GM18505 (cell line): ENCODE data around the gene CFAP100.
A peak's percentile ranks its signal among the peaks of the same experiment; 100 is the strongest.

ENCODE experiments used
- ATAC-seq: cut with Tn5 transposase; IDR thresholded peaks from one replicate; pipeline ENCODE4 v1.9.1; 2021; ENCODE audit not compliant: unreplicated experiment
- POLR2A ChIP-seq: IDR thresholded peaks from 4 replicates; pipeline ENCODE4 v1.6.1; 2011; ENCODE audit warnings: borderline replicate concordance; ENCODE audit not compliant: insufficient read depth, insufficient read length; ENCODE audit errors: extremely low read depth

The CFAP100 gene

GRCh38 chr3:126473292-126474168, 78.8 kb downstream of the CFAP100 start:
- TF ChIP-seq POLR2A = no peak
- no peak for ATAC-seq

- no peak for TF ChIP-seq POLR2A
- peak; percentile 17 for ATAC-seq
Observed at GRCh38 chr3:126474498-126475412, 80.0 kb downstream of the CFAP100 start.

GRCh38 chr3:126475413-126476114, 80.9 kb downstream of the CFAP100 start, which contains the start of gene ZXDC:
ZXDC (minus strand) TSS chr3:126475891; CDS start chr3:126475865, 26 bp downstream.
- TF ChIP-seq POLR2A = peak; percentile 82
- ATAC-seq = peak; percentile 84

GRCh38 chr3:126476166-126477060, 81.7 kb downstream of the CFAP100 start:
- TF ChIP-seq POLR2A = no peak
- ATAC-seq = peak; percentile 27

- no peak for TF ChIP-seq POLR2A
- no peak for ATAC-seq
Observed at GRCh38 chr3:126477061-126477380, 82.3 kb downstream of the CFAP100 start.

- no peak for TF ChIP-seq POLR2A
- no peak for ATAC-seq
Observed at GRCh38 chr3:126478581-126479310, 84.0 kb downstream of the CFAP100 start.

GRCh38 chr3:126479642-126480041, 84.9 kb downstream of the CFAP100 start:
- no peak for TF ChIP-seq POLR2A
- no peak for ATAC-seq

- TF ChIP-seq POLR2A = no peak
- ATAC-seq = no peak
Observed at GRCh38 chr3:126480206-126480605, 85.5 kb downstream of the CFAP100 start.

GRCh38 chr3:126480861-126481260, 86.2 kb downstream of the CFAP100 start:
- no peak for ATAC-seq
- TF ChIP-seq POLR2A = no peak

GRCh38 chr3:126481808-126482502, 87.2 kb downstream of the CFAP100 start:
- TF ChIP-seq POLR2A = no peak
- ATAC-seq = no peak
